Esophagus (tissue), 2 donors: Measurements from ENCODE around the gene KIF3A. TPM values are rescaled to one million over a fixed set of nuclear protein-coding genes. Genes with fewer than 3 reads are reported as not detected.
A peak's percentile ranks its signal among the peaks of the same experiment; 100 is the strongest.

Source experiments
- H3K27ac ChIP-seq, 2 donors: one replicate each; pipeline ENCODE4 v1.5.1; 2013; ENCODE audit warnings: low read depth in 2 of 2, mild to moderate bottlenecking in 2 of 2, inconsistent platforms in 1 of 2, low read length in 1 of 2, moderate library complexity in 1 of 2
- H3K27me3 ChIP-seq, 2 donors: one replicate each; pipeline ENCODE4 v1.6.1; 2013; ENCODE audit warnings: low read length in 2 of 2, control low read depth in 1 of 2, mild to moderate bottlenecking in 1 of 2; ENCODE audit not compliant: insufficient read depth in 2 of 2, control insufficient read depth in 1 of 2
- H3K36me3 ChIP-seq, 2 donors: one replicate each; pipeline ENCODE4 v1.6.1; 2013; ENCODE audit warnings: low read length in 1 of 2; ENCODE audit not compliant: control insufficient read depth in 2 of 2, insufficient read depth in 2 of 2
- H3K4me1 ChIP-seq, 2 donors: one replicate each; pipeline ENCODE4 v1.6.1; 2013; ENCODE audit warnings: low read length in 1 of 2; ENCODE audit not compliant: control insufficient read depth in 2 of 2, insufficient read depth in 2 of 2
- H3K4me3 ChIP-seq, 2 donors: one replicate each; pipeline ENCODE4 v1.5.1; 2013; ENCODE audit warnings: low read length in 2 of 2, mild to moderate bottlenecking in 2 of 2, low read depth in 1 of 2, moderate library complexity in 1 of 2
- H3K9me3 ChIP-seq, 2 donors: one replicate each; pipeline ENCODE4 v1.6.1; 2013; ENCODE audit warnings: mild to moderate bottlenecking in 2 of 2, low read depth in 1 of 2, low read length in 1 of 2, moderate library complexity in 1 of 2; ENCODE audit not compliant: control insufficient read depth in 2 of 2, insufficient read depth in 1 of 2
- WGBS, 2 donors: extraction: QIAGEN DNeasy Blood & Tissue Kit; methylation state at CpG; one replicate each; pipeline ENCODE4 v1.1.7; 2013; 5-methylcytosine and 5-hydroxymethylcytosine counted together
- polyA plus RNA-seq, 2 donors: library from polyadenylated mRNA; stranded (reverse); fragments of 200-250 nt; gene quantifications; one replicate each; pipeline ENCODE4 v1.2.3, GENCODE V29; 2013
- donor health status: healthy with polysubstance abuse.
- donor health status: Bipolar disorder and iron deficiency.

The KIF3A gene
- polyA plus RNA-seq: 1 to 10 TPM; 2.0 to 2.4 TPM

DNA sequence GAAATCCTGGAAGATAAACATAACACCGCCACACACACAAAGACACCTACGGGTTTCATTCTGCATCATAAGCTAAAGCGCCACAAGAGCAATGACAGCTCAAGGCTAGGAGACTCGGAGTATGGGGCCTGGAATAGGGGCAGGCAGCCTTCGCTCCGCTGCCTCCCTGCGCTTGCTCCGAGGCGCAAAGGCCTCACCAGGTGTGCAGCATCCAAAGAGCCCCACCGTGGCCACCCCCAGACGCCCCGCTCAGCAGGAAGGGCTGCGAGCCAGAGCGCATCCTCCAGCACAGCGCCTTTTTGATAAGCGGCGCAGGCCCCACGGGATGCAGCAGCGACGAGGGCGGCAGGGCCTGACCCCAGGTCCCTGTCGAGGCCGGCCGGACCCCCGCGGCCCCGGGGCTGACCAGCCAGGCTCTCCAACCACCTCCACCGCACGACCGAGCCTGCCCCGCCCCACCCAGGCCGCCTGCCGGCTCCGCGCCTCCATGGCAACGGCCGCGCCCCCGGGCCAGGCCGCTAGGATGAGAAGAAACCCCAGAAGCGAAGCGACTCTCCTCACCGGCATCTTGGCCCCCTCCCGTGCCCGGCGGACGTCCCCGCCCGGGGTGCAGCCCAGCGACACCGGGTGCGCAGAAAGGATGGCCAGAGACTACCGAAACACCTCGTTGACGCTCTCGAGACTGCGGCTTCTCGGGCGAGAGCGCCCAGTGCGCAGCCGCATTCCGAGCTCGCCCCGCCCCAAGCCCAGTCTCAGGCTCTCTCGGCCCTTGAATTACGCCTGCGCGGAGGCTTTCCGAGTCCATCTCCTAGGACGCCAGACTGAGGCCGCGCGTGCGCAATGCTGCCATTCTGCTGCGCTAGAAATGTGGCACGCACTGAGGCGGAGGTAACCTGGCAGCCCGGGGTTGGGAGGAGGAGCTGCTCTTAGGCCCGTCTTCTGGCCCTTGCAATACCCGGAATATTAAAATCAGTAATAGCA, at the start of gene KIF3A:
Gene KIF3A, minus strand, starts transcription at position 694 of the 981 bp plus-strand sequence. Its CDS starts 127 bp downstream, at position 567.
- Histone ChIP-seq H3K4me1 (no peaks in the 10 kb centered on the region), H3K9me3 (no peaks in the 10 kb centered on the region), H3K36me3 (no peaks in the 10 kb centered on the region), H3K4me3 (peak within 1 kb of the TSS; percentile 83 to 91), H3K27me3 (no peaks in the 10 kb centered on the region), H3K27ac (peak within 1 kb of the TSS; percentile 75)
- 1% methylated on average over 72 to 81 of the region's 81 CpGs for WGBS, 2 donors

DNA sequence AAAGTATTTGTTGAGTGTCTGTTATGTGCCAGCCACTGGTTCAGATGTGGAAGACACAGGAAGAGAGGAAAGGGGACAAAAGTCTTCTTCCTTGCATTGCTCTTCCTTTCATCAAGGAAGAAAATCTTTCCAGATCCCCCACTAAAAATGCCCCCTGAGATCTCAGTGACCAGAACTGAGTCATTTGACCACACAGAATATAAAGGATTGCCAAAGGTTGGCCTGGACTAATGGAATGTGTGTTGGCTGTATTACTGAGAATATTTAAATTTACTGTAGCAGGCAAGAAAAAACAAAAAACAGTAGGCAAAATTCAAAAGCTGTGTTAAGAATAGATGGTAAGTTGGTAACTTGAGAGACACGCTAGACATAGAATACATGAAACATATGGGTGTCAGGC, 49.7 kb upstream of the KIF3A start:
- Histone ChIP-seq H3K36me3 (no peaks in the 10 kb centered on the region), H3K9me3 (no peaks in the 10 kb centered on the region), H3K27me3 (no peaks in the 10 kb centered on the region), H3K4me3 (no peak overlapping the region), H3K27ac (no peak overlapping the region), H3K4me1 (no peaks in the 10 kb centered on the region)
- 97 to 99% methylated on average over 1 of the region's 1 CpG for WGBS, 2 donors

DNA sequence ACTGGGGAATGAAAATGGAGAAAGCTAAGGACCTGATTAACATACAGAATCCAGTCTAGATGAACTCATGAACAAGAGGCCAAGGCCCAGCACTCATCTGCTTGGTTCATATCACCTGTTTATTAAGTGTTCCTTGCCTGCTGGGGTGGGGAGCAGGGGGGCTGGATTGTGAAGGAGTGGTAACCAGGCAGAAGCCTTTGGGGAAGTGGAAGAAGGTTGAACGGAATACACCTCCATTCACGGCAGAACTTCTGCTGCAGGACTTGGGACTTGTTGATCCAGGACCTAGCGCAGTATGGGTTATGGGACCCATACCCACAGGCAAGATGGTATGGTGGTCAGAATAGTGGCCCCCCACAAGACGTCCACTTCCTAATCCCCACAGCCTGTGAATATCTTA, 48.5 kb upstream of the KIF3A start:
- no peak overlapping the region for H3K4me3 ChIP-seq
- no peaks in the 10 kb centered on the region for H3K4me1 ChIP-seq
- 93 to 98% methylated on average over 4 of the region's 4 CpGs for WGBS, 2 donors

DNA sequence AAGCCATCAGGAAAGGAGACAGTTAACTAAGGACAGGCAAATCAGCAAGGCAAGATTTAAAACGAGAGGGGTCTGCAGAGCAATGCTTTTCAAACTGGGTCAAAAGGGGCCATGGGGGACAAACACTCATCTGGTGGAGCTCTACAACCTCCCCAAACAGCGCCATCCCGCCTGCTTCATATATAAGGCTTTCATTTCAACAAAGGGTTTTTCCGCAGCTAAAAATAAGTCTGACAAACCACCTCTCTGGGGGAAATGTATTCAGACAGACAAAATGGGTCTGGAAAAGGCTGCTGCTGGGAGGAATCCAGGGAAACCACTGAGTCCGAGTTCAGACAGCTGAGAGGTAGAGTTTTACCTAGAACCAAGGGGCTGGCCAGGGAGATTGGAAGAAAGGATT, 48.0 kb upstream of the KIF3A start:
- no peak overlapping the region for H3K4me3 ChIP-seq
- no peaks in the 10 kb centered on the region for H3K9me3 ChIP-seq
- H3K4me1 ChIP-seq: no peaks in the 10 kb centered on the region
- H3K27ac ChIP-seq: no peak overlapping the region
- no peaks in the 10 kb centered on the region for H3K36me3 ChIP-seq
- 72 to 77% methylated on average over 5 of the region's 5 CpGs for WGBS, 2 donors
- no peaks in the 10 kb centered on the region for H3K27me3 ChIP-seq

More for the DNA sequence above, 48.5 kb upstream of the KIF3A start:
- Histone ChIP-seq H3K9me3 (no peaks in the 10 kb centered on the region), H3K27me3 (no peaks in the 10 kb centered on the region), H3K27ac (no peak overlapping the region), H3K36me3 (no peaks in the 10 kb centered on the region)

DNA sequence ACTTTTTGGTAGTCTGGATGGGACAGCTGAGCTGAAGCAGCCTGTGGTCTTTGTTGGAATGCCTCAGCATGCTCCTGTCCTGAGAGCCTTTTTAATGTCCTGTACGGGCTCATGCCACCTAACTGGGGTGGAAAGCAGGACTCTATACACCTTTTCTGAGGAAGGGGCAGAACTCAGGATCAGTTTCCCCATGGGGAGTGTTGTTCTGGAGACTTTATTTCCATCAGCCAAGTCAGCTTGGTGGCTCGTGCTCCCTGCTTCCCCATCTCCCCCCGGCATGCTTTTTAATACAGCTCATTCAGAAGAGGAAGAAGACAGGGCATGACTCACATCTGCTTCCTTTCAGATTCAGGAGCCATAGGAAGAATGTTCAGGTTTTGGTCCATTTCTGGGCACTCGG, 44.8 kb upstream of the KIF3A start:
- peaks cover 0 to 6% of the 10 kb centered on the region in 2 donors for H3K4me1 ChIP-seq
- no peaks in the 10 kb centered on the region for H3K27me3 ChIP-seq
- 71 to 73% methylated on average over 4 of the region's 4 CpGs for WGBS, 2 donors
- no peaks in the 10 kb centered on the region for H3K9me3 ChIP-seq
- no peak overlapping the region for H3K4me3 ChIP-seq
- H3K36me3 ChIP-seq: no peaks in the 10 kb centered on the region
- H3K27ac ChIP-seq: no peak overlapping the region

DNA sequence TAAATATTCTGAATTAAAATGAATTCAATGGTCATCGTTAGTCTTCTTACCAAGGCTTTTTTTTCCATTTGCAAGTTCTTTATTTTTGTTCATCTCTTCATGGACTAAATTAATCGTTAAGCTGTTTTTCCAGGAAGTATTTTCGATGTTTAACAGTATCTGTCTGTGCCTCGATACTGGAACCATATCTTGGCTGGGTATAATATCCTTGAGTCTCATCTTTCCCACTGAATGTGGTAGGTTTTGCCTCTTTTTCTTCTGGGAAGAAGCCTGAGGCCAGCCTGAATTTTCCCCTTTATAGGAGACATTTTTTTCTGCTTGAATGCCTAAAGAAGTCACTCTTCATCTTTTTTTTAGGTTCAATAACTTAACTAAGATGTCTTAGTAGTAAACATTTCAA, 43.7 kb upstream of the KIF3A start:
- Histone ChIP-seq H3K4me3 (no peak overlapping the region), H3K27ac (no peak overlapping the region), H3K9me3 (no peaks in the 10 kb centered on the region), H3K4me1 (peaks cover 0 to 8% of the 10 kb centered on the region in 2 donors), H3K27me3 (no peaks in the 10 kb centered on the region), H3K36me3 (no peaks in the 10 kb centered on the region)
- WGBS, 2 donors: 92% methylated on average over 4 of the region's 4 CpGs

DNA sequence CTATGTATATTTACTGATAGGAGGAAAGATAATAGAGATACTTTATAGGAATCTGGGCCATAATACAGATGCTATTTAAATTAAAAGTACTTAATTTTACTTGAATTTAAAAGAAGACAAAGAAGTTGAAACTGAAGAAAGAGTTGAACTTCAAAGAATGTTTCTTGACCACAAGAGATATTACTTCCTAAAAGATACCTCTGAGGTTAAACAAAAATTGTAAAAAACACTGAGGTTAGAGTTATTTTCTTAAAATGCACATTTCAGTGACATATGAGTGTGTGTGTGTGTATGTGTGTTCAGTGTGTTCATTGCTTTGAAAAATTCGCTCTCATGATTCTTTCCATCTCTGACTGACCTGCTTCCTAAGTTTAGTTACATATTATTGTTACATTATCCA, 43.2 kb upstream of the KIF3A start:
- H3K4me3 ChIP-seq: no peak overlapping the region
- H3K4me1 ChIP-seq: peaks cover 0 to 10% of the 10 kb centered on the region in 2 donors
- no peaks in the 10 kb centered on the region for H3K27me3 ChIP-seq
- WGBS, 2 donors: 90% methylated on average over 1 of the region's 1 CpG
- no peak overlapping the region for H3K27ac ChIP-seq
- H3K36me3 ChIP-seq: no peaks in the 10 kb centered on the region
- no peaks in the 10 kb centered on the region for H3K9me3 ChIP-seq

DNA sequence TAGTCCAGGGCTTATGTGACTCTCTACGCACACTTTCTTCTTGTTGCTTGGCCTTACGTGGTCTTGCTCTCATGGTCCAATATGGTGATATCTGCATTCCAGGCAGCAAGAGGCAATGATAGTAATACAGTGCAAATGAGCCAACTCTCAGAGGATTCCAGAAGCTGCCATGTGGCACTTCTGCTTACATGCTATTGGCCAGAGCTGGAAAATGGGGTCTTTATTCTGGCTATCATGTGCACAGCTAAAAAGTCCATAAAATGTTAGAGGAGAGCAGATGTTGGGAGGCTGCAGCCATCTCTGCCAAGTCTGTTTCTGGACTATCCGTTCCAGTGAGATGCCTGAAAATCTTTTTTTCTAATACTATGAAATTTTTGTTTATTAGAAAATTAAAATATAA, 42.6 kb upstream of the KIF3A start:
- WGBS, 2 donors: 90 to 92% methylated on average over 3 of the region's 3 CpGs

DNA sequence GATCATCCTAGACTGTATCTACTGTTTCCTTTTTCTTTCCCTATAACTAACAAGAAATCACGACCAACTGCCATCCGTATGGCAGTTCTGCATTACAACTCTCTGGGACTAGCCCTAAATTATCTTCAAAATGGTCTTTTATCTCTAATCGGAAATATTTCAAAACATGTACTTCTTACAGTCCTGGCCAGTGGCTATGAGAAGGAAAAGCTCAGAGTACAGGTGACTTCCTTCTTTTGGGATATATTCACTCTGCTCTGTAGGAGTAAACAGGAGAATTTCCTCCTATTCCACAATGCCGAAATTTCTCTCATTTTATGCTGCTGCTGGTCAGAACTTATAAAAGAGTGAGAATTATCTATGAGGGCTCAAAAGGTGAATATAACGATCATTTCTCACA, 41.5 kb upstream of the KIF3A start:
- peaks cover 7 to 23% of the 10 kb centered on the region in 2 donors for H3K4me1 ChIP-seq
- H3K36me3 ChIP-seq: no peaks in the 10 kb centered on the region
- no peaks in the 10 kb centered on the region for H3K27me3 ChIP-seq
- WGBS, 2 donors: 80 to 91% methylated on average over 5 of the region's 5 CpGs
- H3K27ac ChIP-seq: no peak overlapping the region
- no peaks in the 10 kb centered on the region for H3K9me3 ChIP-seq
- H3K4me3 ChIP-seq: no peak overlapping the region

More for the DNA sequence above, 42.6 kb upstream of the KIF3A start:
- no peak overlapping the region for H3K27ac ChIP-seq
- H3K4me3 ChIP-seq: no peak overlapping the region
- no peaks in the 10 kb centered on the region for H3K9me3 ChIP-seq
- H3K36me3 ChIP-seq: no peaks in the 10 kb centered on the region
- H3K27me3 ChIP-seq: no peaks in the 10 kb centered on the region
- H3K4me1 ChIP-seq: peaks cover 0 to 13% of the 10 kb centered on the region in 2 donors

DNA sequence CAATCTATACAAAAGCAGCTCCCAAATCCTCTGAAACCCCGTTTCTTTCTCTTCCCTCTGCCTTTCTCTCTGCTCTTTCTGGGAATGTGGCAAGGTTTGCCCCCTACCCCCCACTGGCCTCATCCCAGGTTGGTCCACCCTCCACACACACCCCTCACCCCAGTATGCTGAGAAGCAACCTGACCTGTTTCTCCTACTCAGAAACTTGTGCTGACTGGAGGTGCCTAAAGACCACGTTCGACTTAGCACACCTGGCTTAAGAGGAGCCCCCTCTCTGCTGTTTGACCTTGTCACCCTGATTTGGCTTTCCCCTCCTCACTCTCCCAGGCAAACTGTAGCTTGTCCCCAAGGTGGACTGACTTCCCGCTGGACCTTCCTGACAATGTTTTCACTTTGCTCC, 40.8 kb upstream of the KIF3A start:
- H3K4me1 ChIP-seq: peaks cover 8 to 23% of the 10 kb centered on the region in 2 donors
- no peaks in the 10 kb centered on the region for H3K36me3 ChIP-seq
- no peaks in the 10 kb centered on the region for H3K27me3 ChIP-seq
- 59 to 64% methylated on average over 4 of the region's 4 CpGs for WGBS, 2 donors
- peak overlapping the region in 1 of 2 donors; percentile 24 for H3K27ac ChIP-seq
- no peaks in the 10 kb centered on the region for H3K9me3 ChIP-seq
- peak overlapping the region in 1 of 2 donors; percentile 81 for H3K4me3 ChIP-seq
